Transverse colon (tissue), 4 donors: ENCODE measurements around the gene SPCS1. TPM values are rescaled to one million over a fixed set of nuclear protein-coding genes. Genes with fewer than 3 reads are reported as not detected.

Experiments
- DNase-seq: peaks from one replicate; pipeline ENCODE4 v3.0.0-alpha.2; 2019
- H3K27ac ChIP-seq, 4 donors: fragments of 200-600 bp; sonication (generic); 2 replicates each; pipeline ENCODE4 v1.5.1; 2016 to 2018; ENCODE audit warnings: inconsistent platforms in 4 of 4
- H3K27me3 ChIP-seq: fragments of 200-600 bp; sonication (generic); 2 replicates; pipeline ENCODE4 v1.5.1; 2017; ENCODE audit warnings: inconsistent platforms
- H3K36me3 ChIP-seq, 4 donors: fragments of 200-600 bp; sonication (generic); 2 replicates each; pipeline ENCODE4 v1.5.1; 2017 to 2019; ENCODE audit warnings: inconsistent platforms in 4 of 4
- H3K4me1 ChIP-seq, 4 donors: fragments of 200-600 bp; sonication (generic); 2 replicates each; pipeline ENCODE4 v1.5.1; 2017 to 2020; ENCODE audit warnings: inconsistent platforms in 4 of 4
- H3K4me3 ChIP-seq, 4 donors: fragments of 200-600 bp; sonication (generic); 1 replicate in 1 of 4; 2 replicates in 3 of 4; pipeline versions ENCODE4 v1.5.1 to v1.6.1; 2017 to 2019; ENCODE audit warnings: inconsistent platforms in 4 of 4
- H3K9me3 ChIP-seq, 2 donors: fragments of 200-600 bp; sonication (generic); 2 replicates each; pipeline ENCODE4 v1.5.1; 2017 to 2019; ENCODE audit warnings: inconsistent platforms in 2 of 2
- CTCF ChIP-seq, 5 experiments: fragments of 200-600 bp in 3 of 5; fragments of 450-650 bp in 2 of 5; sonication (generic) in 3 of 5; IDR thresholded peaks; 1 replicate in 2 of 5; 2 replicates in 3 of 5; pipeline ENCODE4 v1.5.1; 2016 to 2017; ENCODE audit warnings: antibody characterized with exemption in 5 of 5, inconsistent platforms in 3 of 5, mild to moderate bottlenecking in 2 of 5, moderate library complexity in 1 of 5
- EP300 ChIP-seq: sonication (generic); formaldehyde crosslinking; IDR thresholded peaks from one replicate; pipeline ENCODE4 v1.6.1; 2017; ENCODE audit warnings: antibody characterized with exemption, low read depth
- POLR2A ChIP-seq: fragments of 450-650 bp; IDR thresholded peaks from one replicate; pipeline ENCODE4 v1.6.1; 2016; ENCODE audit warnings: antibody characterized with exemption, mild to moderate bottlenecking, moderate library complexity
- POLR2AphosphoS5 ChIP-seq, 3 donors: sonication (generic); formaldehyde crosslinking; IDR thresholded peaks; one replicate each; pipeline ENCODE4 v1.6.1; 2016; ENCODE audit warnings: antibody characterized with exemption in 3 of 3
- WGBS, 2 donors: methylation state at CpG; one replicate each; pipeline ENCODE4 v1.1.5; 2018; ENCODE audit warnings: low coverage in 1 of 2; 5-methylcytosine and 5-hydroxymethylcytosine counted together
- in situ Hi-C, 4 donors: fragments of 200-750 bp; cut with MboI; loops; one replicate each; pipeline versions ENCODE4 v1.15.0 to v1.15.1; 2017; ENCODE audit warnings: low sequenced_read_pairs in 3 of 4, low pct_ligation_motif_present in 1 of 4, low pct_unique_long_range_greater_than_20kb in 1 of 4
- intact Hi-C: fragments of 100-400 bp; cut with DNase I; formaldehyde crosslinking; loops from one replicate; pipeline ENCODE4 v1.15.1; 2023; ENCODE audit warnings: low total_unique reads
- total RNA-seq, 4 donors: library from RNA; depleted of rRNA; stranded (reverse); fragments of >200 nt; gene quantifications; one replicate each; pipeline ENCODE4 v1.1.0, GENCODE V29; 2016

SPCS1 gene
- 100 to 1,000 TPM in 2 of 4 donors, 10 to 100 TPM in 2; 24.3 to 120 (median 70.5) TPM for total RNA-seq

GRCh38 chr3:52705688-52706686 is at the start of gene SPCS1, which contains the start of gene GLT8D1:
SPCS1 (plus strand) TSS chr3:52706106; CDS start chr3:52706247, 141 bp downstream.
GLT8D1 (minus strand) TSS chr3:52705791; CDS start chr3:52700460, 5,331 bp downstream.
- in situ Hi-C loops (no loop called here), intact Hi-C loops (no loop called here)
- peaks cover 12 to 34% (median 28%) of the 10 kb centered on the region in 4 donors for H3K4me1 ChIP-seq
- TF ChIP-seq CTCF (IDR thresholded peaks at IDR 0.05) (no peak), POLR2A (peak; percentile 71), POLR2AphosphoS5 (IDR thresholded peaks at IDR 0.05) (peak; percentile 76 to 84 (median 83))
- H3K9me3 ChIP-seq = no peaks in the 10 kb centered on the region
- peaks cover 0 to 8% (median 0%) of the 10 kb centered on the region in 4 donors for H3K36me3 ChIP-seq
- H3K27ac ChIP-seq = peak within 1 kb of the TSS; percentile 84 to 95 (median 94)
- DNase-seq = peak; percentile 86
- WGBS, 2 donors = 0% methylated on average over 39 of the region's 94 CpGs; no CpG with 5 or more reads in 1 of the 2 donors
- peak within 1 kb of the TSS; percentile 66 to 91 (median 78) for H3K4me3 ChIP-seq
- H3K27me3 ChIP-seq = no peaks in the 10 kb centered on the region

DNA sequence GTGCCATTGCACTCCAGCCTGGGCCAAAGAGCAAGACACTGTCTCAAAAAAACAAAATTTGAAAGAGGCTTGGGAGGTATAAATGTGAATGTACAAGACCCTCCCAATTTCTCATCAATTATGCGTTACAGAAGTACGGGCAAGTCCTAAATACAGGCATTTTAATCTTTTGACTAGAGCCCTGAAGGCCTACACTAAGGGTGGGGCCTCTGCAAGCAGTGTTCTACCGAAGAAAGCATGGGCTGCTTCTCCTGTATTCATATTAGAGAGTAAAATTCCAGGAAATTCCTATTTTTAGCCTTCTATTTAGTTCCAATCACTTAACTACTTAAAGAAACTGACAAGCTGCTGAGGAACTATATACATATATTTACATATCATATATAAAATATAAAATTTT is 45.9 kb upstream of the SPCS1 start:
- Histone ChIP-seq H3K9me3 (no peaks in the 10 kb centered on the region), H3K27me3 (no peaks in the 10 kb centered on the region), H3K36me3 (peaks cover 0 to 65% (median 33%) of the 10 kb centered on the region in 4 donors), H3K4me1 (no peaks in the 10 kb centered on the region), H3K4me3 (no peak overlapping the region), H3K27ac (no peak overlapping the region)
- TF ChIP-seq POLR2AphosphoS5 (IDR thresholded peaks at IDR 0.05) = no peak
- no peak for TF ChIP-seq EP300
- TF ChIP-seq POLR2A = no peak
- TF ChIP-seq CTCF (IDR thresholded peaks at IDR 0.05) = no peak
- in situ Hi-C loops (no loop called here), intact Hi-C loops (no loop called here)
- no peak for DNase-seq
- 56 to 75% methylated on average over 3 of the region's 3 CpGs for WGBS, 2 donors

- 92 to 93% methylated on average over 3 of the region's 3 CpGs for WGBS, 2 donors
- no peaks in the 10 kb centered on the region for H3K27me3 ChIP-seq
- H3K4me3 ChIP-seq = no peak overlapping the region
- H3K27ac ChIP-seq = no peak overlapping the region
- TF ChIP-seq POLR2AphosphoS5 (IDR thresholded peaks at IDR 0.05) = no peak
- no peak for TF ChIP-seq EP300
- no peak for TF ChIP-seq CTCF (IDR thresholded peaks at IDR 0.05)
- no peak for DNase-seq
- H3K4me1 ChIP-seq = no peaks in the 10 kb centered on the region
- in situ Hi-C loops (no loop called here), intact Hi-C loops (no loop called here)
- peaks cover 0 to 57% (median 21%) of the 10 kb centered on the region in 4 donors for H3K36me3 ChIP-seq
- no peaks in the 10 kb centered on the region for H3K9me3 ChIP-seq
Measured at GRCh38 chr3:52663098-52663497, 42.8 kb upstream of the SPCS1 start.
